ENCODE data around the gene KCTD1. TPM values are rescaled to one million over a fixed set of nuclear protein-coding genes. Genes with fewer than 3 reads are reported as not detected.

The KCTD1 gene
- total and polyA plus RNA-seq, 10 of the 15 experiments (the other 5 are each of a cell fraction or from before 2014, with no cell fraction given) = 1.5 to 13.4 (median 5.5) TPM

- ChIA-PET RAD21 (ENCODE audit: unreplicated experiment) (interaction anchor here (0.8 to 3.7 kb wide), 3 partner anchors 9 to 57 kb away, joined by 3 to 12 read pairs (median 5); no protein-coding TSS in a partner anchor), SMC1A (ENCODE audit: uncharacterized antibody, unreplicated experiment) (interaction anchor here (1.2 to 3.5 kb wide), 5 partner anchors 8 to 129 kb away, joined by 3 to 23 read pairs (median 20); no protein-coding TSS in a partner anchor), POLR2A (interaction anchor here (0.6 to 1.1 kb wide), 3 partner anchors 9 to 30 kb away, joined by 3 read pairs; no protein-coding TSS in a partner anchor), CTCF (interaction anchor here (0.5 to 3.8 kb wide), 7 partner anchors 9 to 602 kb away, joined by 3 to 12 read pairs (median 4); no protein-coding TSS in a partner anchor)
- DNase-seq (ENCODE audit: low read depth, low spot score) (no peak), FAIRE-seq (no peak), ATAC-seq (no peak)
- no peak overlapping the region for H3K4me3 ChIP-seq
- H3K4me1 ChIP-seq (ENCODE audit: control insufficient read depth, insufficient read depth, low read length) = peaks cover 10% of the 10 kb centered on the region; the same call in 1 of the 2 replicates
- no peak overlapping the region for H2AFZ ChIP-seq (ENCODE audit: control insufficient read depth, low read depth, low read length)
- H3K27me3 ChIP-seq (replicated peaks in 1 of 2; ENCODE audit: control insufficient read depth in 2 of 2, insufficient read depth in 2 of 2, low read length in 1 of 2) = no peaks in the 10 kb centered on the region
- H3K9ac ChIP-seq (ENCODE audit: control insufficient read depth, insufficient read depth, low read length) = no peak overlapping the region
- H3K27ac ChIP-seq (ENCODE audit: control insufficient read depth, insufficient read depth) = no peak overlapping the region
- H3K79me2 ChIP-seq (ENCODE audit: control insufficient read depth, insufficient read depth, low read length) = no peaks in the 10 kb centered on the region
- H3K36me3 ChIP-seq (ENCODE audit: control insufficient read depth in 2 of 2, insufficient read depth in 2 of 2, low read length in 1 of 2) = no peaks in the 10 kb centered on the region
- intact Hi-C loops (cut with micrococcal nuclease; ENCODE audit: unreplicated experiment) (no loop called here), in situ Hi-C loops (cut with MboI) (no loop called here)
- no peaks in the 10 kb centered on the region for H4K20me1 ChIP-seq (ENCODE audit: control insufficient read depth, insufficient read depth)
- H3K9me3 ChIP-seq (replicated peaks; ENCODE audit: control insufficient read depth, insufficient read depth, low read length) = no peaks in the 10 kb centered on the region; the same call in 1 of the 3 replicates
- no TSS peak for BruUV-seq (replicated peaks)
- H3K4me2 ChIP-seq (ENCODE audit: control insufficient read depth, insufficient read depth) = no peak overlapping the region
- WGBS (ENCODE audit: insufficient coverage, insufficient replicate concordance, low lambda C conversion rate, missing lambda C conversion rate) = 65% methylated on average over 8 of the region's 8 CpGs
- TF ChIP-seq SPI1 (IDR thresholded peaks at IDR 0.05; ENCODE audit: borderline replicate concordance, insufficient read depth, low read depth, low read length) (no peak), RFX5 (IDR thresholded peaks at IDR 0.05; ENCODE audit: low read depth, low read length) (no peak), ETV6 (conservative IDR thresholded peaks at IDR 0.05 in 1 of 2, IDR thresholded peaks at IDR 0.05 in 1 of 2; ENCODE audit: borderline replicate concordance in 1 of 2, low read depth in 1 of 2) (no peak), USF2 (IDR thresholded peaks at IDR 0.05; ENCODE audit: borderline replicate concordance, low read depth, low read length) (no peak), CBX3 (IDR thresholded peaks at IDR 0.05; ENCODE audit: borderline replicate concordance, low read depth) (no peak), SMAD5 (IDR thresholded peaks at IDR 0.05; ENCODE audit: low read depth) (no peak), MYB (IDR thresholded peaks at IDR 0.05; ENCODE audit: borderline replicate concordance, low read depth, low read length) (no peak), PAX8 (IDR thresholded peaks at IDR 0.05) (no peak), EP300 (IDR thresholded peaks at IDR 0.05; ENCODE audit: borderline replicate concordance in 1 of 2, control insufficient read depth in 1 of 2, low read depth in 2 of 2, low read length in 2 of 2) (no peak), NBN (IDR thresholded peaks at IDR 0.05) (no peak), SREBF1 (IDR thresholded peaks at IDR 0.05; ENCODE audit: low read length) (no peak), CTCF (IDR thresholded peaks at IDR 0.05 in 2 of 3, conservative IDR thresholded peaks at IDR 0.05 in 1 of 3; ENCODE audit: control insufficient read depth in 2 of 3, extremely low read depth in 1 of 3, insufficient read depth in 1 of 3, low read depth in 3 of 3, low read length in 3 of 3) (no peak), ZNF592 (IDR thresholded peaks at IDR 0.05) (no peak)
Observed at GRCh38 chr18:26440644-26441043, 107.7 kb downstream of the KCTD1 start.
